Neural progenitor cell (in vitro differentiated cells): ENCODE data around the gene RBL2. TPM values are rescaled to one million over a fixed set of nuclear protein-coding genes. Genes with fewer than 3 reads are reported as not detected.

Experiments used
- DNase-seq: peaks from one replicate; pipeline ENCODE4 v3.0.0-alpha.2; 2016; ENCODE audit warnings: low spot score
- H2AFZ ChIP-seq: fragments of 200-600 bp; sonication (generic); replicated peaks from 2 replicates; pipeline ENCODE4 v1.6.1; 2016; ENCODE audit warnings: antibody characterized with exemption
- H3F3A ChIP-seq: fragments of 200-600 bp; sonication (generic); 2 replicates; pipeline ENCODE4 v1.6.1; 2016; ENCODE audit warnings: antibody characterized with exemption, low read depth
- H3K27ac ChIP-seq: fragments of 200-600 bp; sonication (generic); 2 replicates; pipeline ENCODE4 v1.5.1; 2016; ENCODE audit warnings: mild to moderate bottlenecking
- H3K27me3 ChIP-seq: fragments of 200-600 bp; sonication (generic); 2 replicates; pipeline ENCODE4 v1.6.1; 2016; ENCODE audit warnings: mild to moderate bottlenecking, moderate library complexity
- H3K36me3 ChIP-seq: fragments of 200-600 bp; sonication (generic); 2 replicates; pipeline ENCODE4 v1.5.1; 2016
- H3K4me1 ChIP-seq: fragments of 200-600 bp; sonication (generic); 2 replicates; pipeline ENCODE4 v1.6.1; 2016; ENCODE audit warnings: mixed run types
- H3K4me2 ChIP-seq: fragments of 200-600 bp; sonication (generic); 2 replicates; pipeline ENCODE4 v1.6.1; 2016
- H3K4me3 ChIP-seq: fragments of 200-600 bp; sonication (generic); 2 replicates; pipeline ENCODE4 v1.5.1; 2016
- H3K79me2 ChIP-seq: fragments of 200-600 bp; sonication (generic); 2 replicates; pipeline ENCODE4 v1.6.1; 2016; ENCODE audit warnings: low read depth
- H3K9ac ChIP-seq: fragments of 200-600 bp; sonication (generic); 2 replicates; pipeline ENCODE4 v1.6.1; 2016
- H3K9me3 ChIP-seq: fragments of 200-600 bp; sonication (generic); 2 replicates; pipeline ENCODE4 v1.5.1; 2016; ENCODE audit warnings: low read depth
- H4K20me1 ChIP-seq: fragments of 200-600 bp; sonication (generic); 2 replicates; pipeline ENCODE4 v1.6.1; 2016; ENCODE audit warnings: low read depth
- H3K27ac Mint-ChIP-seq: 3 replicates; pipeline ENCODE4 v1.8.0; 2021; ENCODE audit warnings: mixed read lengths
- H3K27me3 Mint-ChIP-seq: 2 replicates; pipeline ENCODE4 v1.8.0; 2022; ENCODE audit warnings: low read depth, mild to moderate bottlenecking, inconsistent platforms, moderate library complexity, mixed read lengths; ENCODE audit not compliant: insufficient read depth
- H3K36me3 Mint-ChIP-seq: 3 replicates; pipeline ENCODE4 v1.8.0; 2021; ENCODE audit warnings: mixed read lengths
- H3K4me1 Mint-ChIP-seq: 3 replicates; pipeline ENCODE4 v1.8.0; 2021; ENCODE audit warnings: mixed read lengths
- H3K4me3 Mint-ChIP-seq: 3 replicates; pipeline ENCODE4 v1.8.0; 2021; ENCODE audit warnings: mild to moderate bottlenecking, moderate library complexity, mixed read lengths
- H3K9me3 Mint-ChIP-seq: 3 replicates; pipeline ENCODE4 v1.8.0; 2020; ENCODE audit warnings: mixed read lengths
- EZH2 ChIP-seq: fragments of 200-600 bp; sonication (generic); IDR thresholded peaks from 2 replicates; pipeline ENCODE4 v1.6.1; 2017; ENCODE audit warnings: antibody characterized with exemption, mild to moderate bottlenecking, moderate library complexity
- EZH2phosphoT487 ChIP-seq: fragments of 200-600 bp; sonication (generic); IDR thresholded peaks from 2 replicates; pipeline ENCODE4 v1.6.1; 2017; ENCODE audit warnings: antibody characterized with exemption
- total RNA-seq: library from RNA; depleted of rRNA; stranded (reverse); fragments of >200 nt; gene quantifications from 2 replicates; pipeline ENCODE4 v1.2.3, GENCODE V29; 2015; ENCODE audit warnings: low replicate concordance
- TF ChIP-seq, protein P1 (sequence below): fragments of 200-600 bp; sonication (generic); IDR thresholded peaks from 2 replicates; pipeline ENCODE4 v1.5.1; 2017; ENCODE audit warnings: antibody characterized with exemption, mild to moderate bottlenecking

RBL2 gene
- total RNA-seq, 1 donor from 2014 or later = 58.1 TPM

DNA sequence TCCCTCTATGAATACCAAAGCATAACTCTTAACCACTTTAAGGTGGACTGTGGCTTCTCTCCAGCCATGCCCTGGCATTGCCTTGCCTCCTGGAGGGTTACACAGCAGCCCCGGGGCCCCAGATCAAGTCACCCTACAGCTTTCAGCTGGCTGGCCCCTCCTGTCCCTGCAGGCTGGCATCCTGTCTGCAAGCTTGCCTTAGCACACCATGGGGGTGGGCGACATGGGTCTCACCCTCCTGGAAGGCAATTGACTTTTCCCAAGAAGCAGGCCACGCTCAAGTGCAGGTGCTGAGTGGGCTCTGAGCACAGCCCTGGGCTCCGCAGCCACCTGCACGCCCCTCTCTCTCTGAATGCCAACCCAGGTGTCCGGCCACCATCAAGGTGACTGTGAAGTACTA lies 94.5 kb downstream of the RBL2 start:
- H3K27ac Mint-ChIP-seq = no peak overlapping the region
- no peaks in the 10 kb centered on the region for H3K4me1 ChIP-seq
- H3K4me2 ChIP-seq = no peak overlapping the region
- no peaks in the 10 kb centered on the region for H3K79me2 ChIP-seq
- H3K4me3 ChIP-seq = no peak overlapping the region
- no peaks in the 10 kb centered on the region for H3K36me3 ChIP-seq
- no peaks in the 10 kb centered on the region for H4K20me1 ChIP-seq
- peaks cover 4% of the 10 kb centered on the region for H3K9me3 Mint-ChIP-seq
- TF ChIP-seq, protein P1, sequence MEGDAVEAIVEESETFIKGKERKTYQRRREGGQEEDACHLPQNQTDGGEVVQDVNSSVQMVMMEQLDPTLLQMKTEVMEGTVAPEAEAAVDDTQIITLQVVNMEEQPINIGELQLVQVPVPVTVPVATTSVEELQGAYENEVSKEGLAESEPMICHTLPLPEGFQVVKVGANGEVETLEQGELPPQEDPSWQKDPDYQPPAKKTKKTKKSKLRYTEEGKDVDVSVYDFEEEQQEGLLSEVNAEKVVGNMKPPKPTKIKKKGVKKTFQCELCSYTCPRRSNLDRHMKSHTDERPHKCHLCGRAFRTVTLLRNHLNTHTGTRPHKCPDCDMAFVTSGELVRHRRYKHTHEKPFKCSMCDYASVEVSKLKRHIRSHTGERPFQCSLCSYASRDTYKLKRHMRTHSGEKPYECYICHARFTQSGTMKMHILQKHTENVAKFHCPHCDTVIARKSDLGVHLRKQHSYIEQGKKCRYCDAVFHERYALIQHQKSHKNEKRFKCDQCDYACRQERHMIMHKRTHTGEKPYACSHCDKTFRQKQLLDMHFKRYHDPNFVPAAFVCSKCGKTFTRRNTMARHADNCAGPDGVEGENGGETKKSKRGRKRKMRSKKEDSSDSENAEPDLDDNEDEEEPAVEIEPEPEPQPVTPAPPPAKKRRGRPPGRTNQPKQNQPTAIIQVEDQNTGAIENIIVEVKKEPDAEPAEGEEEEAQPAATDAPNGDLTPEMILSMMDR = no peak
- TF ChIP-seq EZH2phosphoT487 = no peak
- H3K27me3 Mint-ChIP-seq = peaks cover 5% of the 10 kb centered on the region
- no peak overlapping the region for H3K9ac ChIP-seq
- H3K27me3 ChIP-seq = no peaks in the 10 kb centered on the region
- no peak overlapping the region for H2AFZ ChIP-seq
- H3K36me3 Mint-ChIP-seq = no peaks in the 10 kb centered on the region
- no peak overlapping the region for H3K4me3 Mint-ChIP-seq
- H3K27ac ChIP-seq = no peak overlapping the region
- no peaks in the 10 kb centered on the region for H3F3A ChIP-seq
- no peaks in the 10 kb centered on the region for H3K4me1 Mint-ChIP-seq
- no peaks in the 10 kb centered on the region for H3K9me3 ChIP-seq
- no peak for DNase-seq

DNA sequence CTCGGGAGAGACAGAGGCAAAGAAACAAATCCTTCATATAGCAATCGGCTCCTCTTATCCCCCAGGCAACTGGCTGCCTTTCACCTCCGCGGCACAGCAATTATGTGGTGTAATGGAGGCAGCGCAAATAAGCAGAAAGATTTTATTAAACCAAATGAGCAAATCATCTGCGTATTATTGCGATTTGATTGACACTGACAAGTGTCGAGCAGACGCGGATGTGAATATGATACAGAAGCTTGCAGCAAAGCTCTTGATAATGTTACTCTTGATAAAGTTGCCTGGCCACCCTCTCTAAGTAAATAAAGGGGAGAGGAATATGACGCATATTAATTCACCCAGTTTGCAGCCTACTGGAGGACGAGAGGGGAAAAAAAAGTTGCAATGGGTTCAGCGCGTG lies 95.2 kb downstream of the RBL2 start:
- Mint-ChIP-seq H3K9me3 (peaks cover 4% of the 10 kb centered on the region), H3K4me3 (no peak overlapping the region), H3K4me1 (no peaks in the 10 kb centered on the region), H3K27me3 (peaks cover 5% of the 10 kb centered on the region), H3K36me3 (no peaks in the 10 kb centered on the region), H3K27ac (no peak overlapping the region)
- no peaks in the 10 kb centered on the region for H3K36me3 ChIP-seq
- TF ChIP-seq EZH2phosphoT487 (no peak), EZH2 (no peak)
- TF ChIP-seq, protein P1 = no peak
- H3K4me1 ChIP-seq = no peaks in the 10 kb centered on the region
- no peaks in the 10 kb centered on the region for H3K27me3 ChIP-seq
- no peaks in the 10 kb centered on the region for H3K9me3 ChIP-seq
- no peaks in the 10 kb centered on the region for H3K79me2 ChIP-seq
- no peak overlapping the region for H3K27ac ChIP-seq
- H3K4me2 ChIP-seq = no peak overlapping the region
- no peaks in the 10 kb centered on the region for H4K20me1 ChIP-seq
- H2AFZ ChIP-seq = no peak overlapping the region
- DNase-seq = no peak
- no peak overlapping the region for H3K4me3 ChIP-seq
- no peaks in the 10 kb centered on the region for H3F3A ChIP-seq
- no peak overlapping the region for H3K9ac ChIP-seq

DNA sequence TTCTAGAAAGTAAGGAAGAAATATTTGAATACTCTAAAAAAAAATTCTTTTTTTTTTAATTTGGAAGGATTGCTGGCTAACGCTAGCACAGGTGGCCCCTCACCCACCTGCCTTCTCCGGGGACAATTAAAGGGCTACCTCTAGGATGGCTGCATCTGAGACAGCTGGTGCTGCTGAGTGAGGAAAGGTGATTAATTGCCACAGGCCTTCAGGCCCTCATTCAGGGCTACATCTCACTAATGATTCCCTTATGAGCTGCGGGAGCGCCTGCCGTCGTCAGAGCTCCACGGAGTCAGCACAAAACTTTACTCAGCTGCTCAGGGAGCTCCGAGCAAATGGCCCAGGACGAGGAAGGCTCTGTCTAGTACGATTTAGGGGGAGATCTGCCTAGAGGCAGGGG lies 95.8 kb downstream of the RBL2 start:
- H3K36me3 Mint-ChIP-seq = no peaks in the 10 kb centered on the region
- no peak overlapping the region for H3K4me3 Mint-ChIP-seq
- Histone ChIP-seq H2AFZ (no peak overlapping the region), H3K27me3 (no peaks in the 10 kb centered on the region), H3K9ac (no peak overlapping the region), H3F3A (no peaks in the 10 kb centered on the region), H3K79me2 (no peaks in the 10 kb centered on the region), H3K36me3 (no peaks in the 10 kb centered on the region), H3K4me3 (no peak overlapping the region), H3K9me3 (no peaks in the 10 kb centered on the region), H4K20me1 (no peaks in the 10 kb centered on the region), H3K27ac (no peak overlapping the region), H3K4me2 (no peak overlapping the region), H3K4me1 (no peaks in the 10 kb centered on the region)
- TF ChIP-seq EZH2phosphoT487 (no peak), EZH2 (no peak)
- TF ChIP-seq, protein P1 = no peak
- H3K4me1 Mint-ChIP-seq = no peaks in the 10 kb centered on the region
- no peak overlapping the region for H3K27ac Mint-ChIP-seq
- DNase-seq = no peak
- H3K9me3 Mint-ChIP-seq = peaks cover 4% of the 10 kb centered on the region
- peaks cover 5% of the 10 kb centered on the region for H3K27me3 Mint-ChIP-seq

DNA sequence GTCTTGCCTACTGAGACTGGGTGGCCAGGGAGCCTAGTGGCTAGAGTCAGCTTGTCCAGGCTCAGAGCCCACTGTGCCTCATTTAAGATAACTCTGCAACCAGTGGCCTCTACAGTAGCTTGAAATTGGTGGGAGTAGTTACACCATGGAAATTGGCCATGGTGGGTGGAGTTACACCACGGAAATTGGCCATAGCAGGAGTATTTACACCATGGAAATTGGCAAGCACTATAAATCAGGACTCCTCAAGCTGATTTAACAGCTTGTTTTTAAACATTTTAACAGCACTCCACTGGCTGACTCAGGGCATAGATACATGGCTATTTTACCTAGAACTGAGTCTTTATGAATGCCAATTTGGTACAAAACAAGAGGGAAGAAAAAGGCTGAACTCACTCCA lies 96.5 kb downstream of the RBL2 start:
- H3K36me3 ChIP-seq = no peaks in the 10 kb centered on the region
- H3K9ac ChIP-seq = no peak overlapping the region
- Mint-ChIP-seq H3K27me3 (peaks cover 5% of the 10 kb centered on the region), H3K27ac (no peak overlapping the region), H3K9me3 (peaks cover 4% of the 10 kb centered on the region), H3K4me1 (no peaks in the 10 kb centered on the region), H3K4me3 (no peak overlapping the region), H3K36me3 (no peaks in the 10 kb centered on the region)
- H3K27me3 ChIP-seq = no peaks in the 10 kb centered on the region
- no peaks in the 10 kb centered on the region for H4K20me1 ChIP-seq
- H2AFZ ChIP-seq = no peak overlapping the region
- no peaks in the 10 kb centered on the region for H3K9me3 ChIP-seq
- H3K4me2 ChIP-seq = no peak overlapping the region
- no peak for DNase-seq
- H3K4me3 ChIP-seq = no peak overlapping the region
- H3K79me2 ChIP-seq = no peaks in the 10 kb centered on the region
- no peak overlapping the region for H3K27ac ChIP-seq
- no peaks in the 10 kb centered on the region for H3K4me1 ChIP-seq
- TF ChIP-seq, protein P1 = no peak
- TF ChIP-seq EZH2phosphoT487 (no peak), EZH2 (no peak)
- H3F3A ChIP-seq = no peaks in the 10 kb centered on the region
